ENCODE measurements around the gene LGALS3BP.

DNA sequence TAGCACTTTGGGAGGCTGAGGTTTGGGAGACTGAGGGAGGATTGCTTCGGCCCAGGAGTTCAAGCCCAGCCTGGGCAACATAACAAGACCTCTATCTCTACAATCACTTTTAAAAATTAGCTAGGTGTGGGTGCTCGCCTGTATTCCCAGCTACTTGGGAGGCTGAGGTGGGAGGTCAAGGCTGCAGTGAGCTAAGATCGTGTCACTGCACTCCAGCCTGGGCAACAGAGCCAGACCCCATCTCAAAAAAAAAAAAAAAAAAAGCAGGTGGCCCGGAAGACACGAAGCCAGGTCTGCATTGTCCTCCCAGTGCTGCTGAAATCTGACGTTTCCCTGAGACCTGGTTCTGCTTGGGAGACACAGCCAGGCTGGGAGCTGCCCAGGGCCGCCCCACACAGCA is 35.7 kb downstream of the LGALS3BP start:
- TF ChIP-seq, protein P1, sequence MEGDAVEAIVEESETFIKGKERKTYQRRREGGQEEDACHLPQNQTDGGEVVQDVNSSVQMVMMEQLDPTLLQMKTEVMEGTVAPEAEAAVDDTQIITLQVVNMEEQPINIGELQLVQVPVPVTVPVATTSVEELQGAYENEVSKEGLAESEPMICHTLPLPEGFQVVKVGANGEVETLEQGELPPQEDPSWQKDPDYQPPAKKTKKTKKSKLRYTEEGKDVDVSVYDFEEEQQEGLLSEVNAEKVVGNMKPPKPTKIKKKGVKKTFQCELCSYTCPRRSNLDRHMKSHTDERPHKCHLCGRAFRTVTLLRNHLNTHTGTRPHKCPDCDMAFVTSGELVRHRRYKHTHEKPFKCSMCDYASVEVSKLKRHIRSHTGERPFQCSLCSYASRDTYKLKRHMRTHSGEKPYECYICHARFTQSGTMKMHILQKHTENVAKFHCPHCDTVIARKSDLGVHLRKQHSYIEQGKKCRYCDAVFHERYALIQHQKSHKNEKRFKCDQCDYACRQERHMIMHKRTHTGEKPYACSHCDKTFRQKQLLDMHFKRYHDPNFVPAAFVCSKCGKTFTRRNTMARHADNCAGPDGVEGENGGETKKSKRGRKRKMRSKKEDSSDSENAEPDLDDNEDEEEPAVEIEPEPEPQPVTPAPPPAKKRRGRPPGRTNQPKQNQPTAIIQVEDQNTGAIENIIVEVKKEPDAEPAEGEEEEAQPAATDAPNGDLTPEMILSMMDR (IDR thresholded peaks at IDR 0.05) = no peak
- TF ChIP-seq POLR2A (IDR thresholded peaks at IDR 0.05) = no peak

All from body of pancreas (tissue), 4 donors.